ENCODE data around the gene VSIR. TPM values are rescaled to one million over a fixed set of nuclear protein-coding genes. Genes with fewer than 3 reads are reported as not detected.

VSIR gene
- total RNA-seq, 1 donor from 2014 or later: 116 TPM

DNA sequence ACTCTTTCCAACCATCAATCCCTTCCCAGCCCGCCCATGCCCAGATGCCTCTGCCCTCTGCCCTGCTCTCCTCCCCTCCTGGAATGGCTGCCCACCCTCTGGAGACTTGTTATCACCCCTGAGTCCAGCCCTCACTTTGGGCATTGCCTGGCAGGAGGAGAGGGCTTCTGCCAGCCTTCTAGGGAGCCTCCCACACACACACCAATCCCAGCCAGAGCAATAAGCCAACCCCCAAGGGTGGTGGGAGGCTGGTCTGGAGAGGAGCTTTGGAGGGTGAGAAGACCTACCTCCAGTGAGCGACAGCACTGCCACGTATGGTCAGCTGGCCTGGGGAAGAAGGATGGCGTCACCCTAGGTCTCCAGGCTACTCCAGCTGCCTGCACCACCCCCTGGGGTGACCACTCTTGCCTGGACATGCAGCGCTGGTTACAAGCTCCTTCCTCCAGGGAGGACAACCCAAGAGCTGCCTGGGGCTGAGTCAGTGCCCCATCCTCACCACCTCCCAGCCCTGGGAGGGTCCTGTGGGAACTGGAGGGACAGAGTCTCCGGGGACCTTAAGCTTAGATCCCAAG is 62.2 kb downstream of the VSIR start:
- no peak for ATAC-seq (ENCODE audit: poor library complexity)
- DNase-seq: no peak
- intact Hi-C loops (cut with DNase I): no loop called here

GRCh38 chr10:71710519-71710918 is 62.8 kb downstream of the VSIR start:
- intact Hi-C loops (cut with DNase I): no loop called here
- ATAC-seq (ENCODE audit: poor library complexity) (no peak), DNase-seq (no peak)

- no peak for ATAC-seq (ENCODE audit: poor library complexity)
- no peak for DNase-seq
- intact Hi-C loops (cut with DNase I): loop anchor here (5.0 to 10.0 kb wide), 3 partner anchors 214 to 394 kb away; partner anchors contain the start of genes CDH23 and SLC29A3
These were observed 64.1 kb downstream of the VSIR start for GRCh38 chr10:71708897-71709882.

- DNase-seq (peak; percentile 84), ATAC-seq (ENCODE audit: poor library complexity) (peak; percentile 70)
- intact Hi-C loops (cut with DNase I): loop anchor here (5.0 to 10.0 kb wide), 3 partner anchors 214 to 394 kb away; partner anchors contain the start of genes CDH23 and SLC29A3
These were observed 65.0 kb downstream of the VSIR start for GRCh38 chr10:71708301-71708703.

GRCh38 chr10:71707240-71707789 is 66.0 kb downstream of the VSIR start:
- ATAC-seq (ENCODE audit: poor library complexity): no peak
- intact Hi-C loops (cut with DNase I): loop anchor here (5.0 to 10.0 kb wide), 3 partner anchors 213 to 393 kb away; partner anchors contain the start of genes CDH23 and SLC29A3
- no peak for DNase-seq

DNA sequence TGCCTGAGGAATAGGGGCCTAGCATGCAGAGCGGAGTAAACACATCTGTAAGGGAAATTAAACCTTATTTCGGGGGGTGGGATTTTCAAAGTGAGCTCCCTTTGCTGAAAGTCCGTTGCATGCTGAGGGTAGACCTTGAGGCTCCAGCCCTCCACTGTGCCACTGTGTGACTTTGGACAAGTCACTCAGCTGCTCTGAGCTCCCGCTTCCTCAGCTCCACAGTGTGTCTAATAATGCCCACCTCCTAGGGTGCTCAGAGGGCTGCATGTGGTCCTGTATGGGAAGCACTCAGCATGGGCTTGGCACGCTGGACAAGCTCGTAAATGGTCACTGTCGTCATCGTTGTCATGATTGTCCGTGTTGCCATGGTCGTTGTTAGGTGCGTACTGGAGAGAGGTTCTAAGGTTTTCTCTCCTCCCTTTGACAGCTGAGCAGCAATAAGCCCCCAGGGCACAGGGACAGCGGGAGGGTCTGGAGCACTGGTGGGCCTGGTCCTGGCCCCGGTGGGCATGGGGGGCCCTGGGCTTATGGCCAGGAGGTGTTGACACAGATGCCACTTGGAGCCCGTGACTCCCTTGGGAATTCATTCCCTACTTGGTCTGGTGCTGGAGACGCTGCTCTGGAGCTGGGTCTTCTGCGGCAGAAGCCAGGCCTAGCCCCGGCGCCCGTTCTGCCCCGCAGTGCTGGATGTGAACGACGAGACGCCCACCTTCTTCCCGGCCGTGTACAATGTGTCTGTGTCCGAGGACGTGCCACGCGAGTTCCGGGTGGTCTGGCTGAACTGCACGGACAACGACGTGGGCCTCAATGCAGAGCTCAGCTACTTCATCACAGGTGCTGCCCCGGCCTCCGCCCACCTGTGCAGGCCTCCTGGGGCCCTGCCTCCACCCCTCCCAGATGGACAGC is 66.9 kb downstream of the VSIR start:
- ATAC-seq (ENCODE audit: poor library complexity) (no peak), DNase-seq (no peak)
- intact Hi-C loops (cut with DNase I): loop anchor here (5.0 to 10.0 kb wide), 3 partner anchors 212 to 392 kb away; partner anchors contain the start of genes CDH23 and SLC29A3

GRCh38 chr10:71705582-71705981 is 67.7 kb downstream of the VSIR start:
- intact Hi-C loops (cut with DNase I): loop anchor here (5.0 to 10.0 kb wide), 3 partner anchors 211 to 391 kb away; partner anchors contain the start of genes CDH23 and SLC29A3
- DNase-seq: no peak
- no peak for ATAC-seq (ENCODE audit: poor library complexity)

GRCh38 chr10:71704816-71705215 is 68.5 kb downstream of the VSIR start:
- ATAC-seq (ENCODE audit: poor library complexity) (no peak), DNase-seq (no peak)
- intact Hi-C loops (cut with DNase I): loop anchor here (5.0 to 10.0 kb wide), 4 partner anchors 210 to 390 kb away; partner anchors contain the start of genes CDH23 and SLC29A3

GRCh38 chr10:71703577-71703976 is 69.7 kb downstream of the VSIR start:
- intact Hi-C loops (cut with DNase I): loop anchor here (5.0 to 10.0 kb wide), 3 partner anchors 209 to 389 kb away; partner anchors contain the start of gene SLC29A3
- no peak for ATAC-seq (ENCODE audit: poor library complexity)
- DNase-seq: no peak

GRCh38 chr10:71701496-71702132 is 71.7 kb downstream of the VSIR start:
- intact Hi-C loops (cut with DNase I): loop anchor here (5.0 to 10.0 kb wide), 3 partner anchors 207 to 387 kb away; partner anchors contain the start of gene SLC29A3
- no peak for ATAC-seq (ENCODE audit: poor library complexity)

GRCh38 chr10:71700731-71701368 is 72.5 kb downstream of the VSIR start:
- peak; percentile 80 for ATAC-seq (ENCODE audit: poor library complexity)

More at GRCh38 chr10:71701496-71702132, 71.7 kb downstream of the VSIR start:
- DNase-seq: no peak

DNA sequence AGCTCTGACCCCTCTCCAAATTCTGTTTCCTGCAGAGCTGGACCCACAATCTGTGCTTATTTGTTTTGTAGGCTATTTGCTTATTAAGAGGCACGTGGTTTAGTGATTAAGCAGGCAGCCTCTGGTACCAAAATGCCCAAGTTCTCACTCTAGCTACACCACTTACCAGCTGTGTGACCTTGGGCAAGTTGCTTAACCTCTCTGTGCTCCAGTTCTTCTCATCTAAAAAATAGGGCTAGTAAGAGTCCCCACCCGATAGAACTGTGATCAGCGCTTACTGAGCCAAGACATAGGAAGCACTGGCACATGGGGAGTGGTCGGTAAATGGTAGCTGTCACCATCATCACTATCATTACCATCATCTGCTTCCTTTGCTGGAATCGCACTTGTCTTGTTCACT is 74.6 kb downstream of the VSIR start:
- intact Hi-C loops (cut with DNase I): no loop called here
- no peak for ATAC-seq (ENCODE audit: poor library complexity)
- no peak for DNase-seq

More at GRCh38 chr10:71700731-71701368, 72.5 kb downstream of the VSIR start:
- no peak for DNase-seq
- intact Hi-C loops (cut with DNase I): loop anchor here (5.0 to 10.0 kb wide), 3 partner anchors 206 to 386 kb away; partner anchors contain the start of gene SLC29A3

DNA sequence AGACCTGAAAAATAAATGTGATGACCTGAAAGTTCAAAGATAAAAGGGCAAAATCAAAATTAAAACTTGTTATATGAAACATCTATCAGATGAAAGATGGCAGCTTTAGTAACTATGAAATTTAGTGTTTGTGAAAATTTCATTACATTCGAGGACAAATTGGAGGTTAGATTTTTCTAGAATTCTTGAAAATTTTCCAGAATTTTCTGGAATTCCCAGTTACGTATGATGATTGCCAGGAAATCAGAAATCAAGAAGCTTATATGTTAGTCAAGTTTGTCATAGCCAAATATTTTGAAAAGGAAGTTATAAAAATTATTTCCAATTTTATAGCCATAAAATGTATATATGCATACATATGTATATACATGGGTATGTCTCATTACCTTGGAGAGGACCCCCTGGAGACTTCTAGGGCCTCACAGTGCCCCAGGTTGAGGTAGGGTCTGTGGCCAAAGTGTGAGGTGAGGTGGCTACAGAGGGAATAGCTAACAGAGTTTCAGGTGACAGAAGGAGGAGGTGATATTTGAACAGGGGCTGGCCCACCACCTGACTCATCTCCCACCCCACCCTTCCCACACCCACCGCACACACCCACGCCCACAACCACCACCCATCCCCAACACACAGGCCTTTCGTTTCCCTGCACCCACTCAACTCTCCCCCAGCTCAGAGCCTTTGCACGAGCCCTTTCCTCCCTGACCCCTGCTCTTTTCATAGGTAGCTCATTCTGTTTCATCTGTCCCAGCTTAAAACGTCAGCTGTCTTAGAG is 75.2 kb downstream of the VSIR start:
- no peak for DNase-seq

More for the DNA sequence above, 75.2 kb downstream of the VSIR start:
- intact Hi-C loops (cut with DNase I): no loop called here
- ATAC-seq (ENCODE audit: poor library complexity): no peak
